Measurements from ENCODE around the gene HOMER2.

HOMER2 gene

GRCh38 chr15:82807920-82808633 is 144.4 kb downstream of the HOMER2 start:
- no peak for TF ChIP-seq ZFX (IDR thresholded peaks at IDR 0.05; ENCODE audit: borderline replicate concordance)
- no peak for TF ChIP-seq CTCF (IDR thresholded peaks at IDR 0.05)
- H3K27ac ChIP-seq: peak overlapping the region; percentile 96

GRCh38 chr15:82805994-82806406 is 146.5 kb downstream of the HOMER2 start, which contains the start of gene FSD2:
FSD2 (minus strand) TSS chr15:82806069; CDS start chr15:82787390, 18,679 bp downstream.
- TF ChIP-seq ZFX (IDR thresholded peaks at IDR 0.05; ENCODE audit: borderline replicate concordance): no peak
- no peak for TF ChIP-seq CTCF (IDR thresholded peaks at IDR 0.05)
- no peak within 1 kb of the TSS for H3K27ac ChIP-seq

- H3K27ac ChIP-seq: no peak overlapping the region
- no peak for TF ChIP-seq CTCF (IDR thresholded peaks at IDR 0.05)
Observed at GRCh38 chr15:82804575-82804949, 148.0 kb downstream of the HOMER2 start.

GRCh38 chr15:82803793-82804574 is 148.5 kb downstream of the HOMER2 start:
- no peak for TF ChIP-seq ZFX (IDR thresholded peaks at IDR 0.05; ENCODE audit: borderline replicate concordance)
- no peak for TF ChIP-seq CTCF (IDR thresholded peaks at IDR 0.05)
- no peak overlapping the region for H3K27ac ChIP-seq

- TF ChIP-seq CTCF (IDR thresholded peaks at IDR 0.05) (no peak), ZFX (IDR thresholded peaks at IDR 0.05; ENCODE audit: borderline replicate concordance) (no peak)
- H3K27ac ChIP-seq: no peak overlapping the region
Observed at GRCh38 chr15:82802497-82802896, 150.0 kb downstream of the HOMER2 start.

- no peak overlapping the region for H3K27ac ChIP-seq
- TF ChIP-seq ZFX (IDR thresholded peaks at IDR 0.05; ENCODE audit: borderline replicate concordance): no peak
- TF ChIP-seq CTCF (IDR thresholded peaks at IDR 0.05): no peak
Observed at GRCh38 chr15:82799183-82799841, 153.2 kb downstream of the HOMER2 start.
